SK-N-MC (cell line): ENCODE measurements around the gene ARID3C.

Experiments
- DNase-seq: peaks from one replicate; pipeline ENCODE4 v3.0.0-alpha.2; 2011; ENCODE audit warnings: low read depth, low spot score
- H3K27ac ChIP-seq: fragments of 200-600 bp; sonication (generic); 2 replicates; pipeline ENCODE4 v1.5.1; 2016; ENCODE audit warnings: mixed run types
- H3K36me3 ChIP-seq: fragments of 200-600 bp; sonication (generic); 2 replicates; pipeline ENCODE4 v1.6.1; 2017; ENCODE audit warnings: antibody characterized with exemption, low read length, mixed read lengths; ENCODE audit not compliant: insufficient read depth
- H3K4me3 ChIP-seq: fragments of 200-600 bp; sonication (generic); 2 replicates; pipeline ENCODE4 v1.5.1; 2016
- H3K9ac ChIP-seq: fragments of 200-600 bp; sonication (generic); 2 replicates; pipeline ENCODE4 v1.8.0; 2017; ENCODE audit warnings: mixed run types, mixed read lengths; ENCODE audit not compliant: insufficient read length
- H3K9me3 ChIP-seq: fragments of 200-600 bp; sonication (generic); 2 replicates; pipeline ENCODE4 v1.6.1; 2017; ENCODE audit warnings: low read depth, mild to moderate bottlenecking, antibody characterized with exemption, low read length, moderate library complexity, mixed read lengths
- EZH2 ChIP-seq: fragments of 200-600 bp; sonication (generic); IDR thresholded peaks from one replicate; pipeline ENCODE4 v1.6.1; 2017; ENCODE audit warnings: antibody characterized with exemption
- FOXP2 ChIP-seq: optimal IDR thresholded peaks from 2 replicates; pipeline ENCODE3; 2011; ENCODE audit warnings: mild to moderate bottlenecking, moderate library complexity; ENCODE audit not compliant: insufficient read depth; ENCODE audit errors: extremely low read length, control extremely low read depth
- POLR2AphosphoS5 ChIP-seq: IDR thresholded peaks from 2 replicates; pipeline ENCODE4 v1.6.1; 2012; ENCODE audit warnings: mild to moderate bottlenecking, low read depth, low read length, borderline replicate concordance

ARID3C gene

GRCh38 chr9:34654323-34655051 lies 25.6 kb upstream of the ARID3C start:
- H3K27ac ChIP-seq: peak overlapping the region; percentile 98
- no peaks in the 10 kb centered on the region for H3K9me3 ChIP-seq
- peak overlapping the region; percentile 78 for H3K9ac ChIP-seq
- peak overlapping the region; percentile 81 for H3K4me3 ChIP-seq
- H3K36me3 ChIP-seq: peaks cover 8% of the 10 kb centered on the region; the same call in 1 of the 2 replicates
- TF ChIP-seq FOXP2: no peak
- TF ChIP-seq POLR2AphosphoS5: no peak
- no peak for TF ChIP-seq EZH2
- no peak for DNase-seq

- DNase-seq: no peak
- H3K27ac ChIP-seq: peak overlapping the region; percentile 98
- H3K36me3 ChIP-seq: peaks cover 18% of the 10 kb centered on the region; the same call in 1 of the 2 replicates
- H3K4me3 ChIP-seq: peak overlapping the region; percentile 81
- H3K9ac ChIP-seq: peak overlapping the region; percentile 78
- no peak for TF ChIP-seq EZH2
- TF ChIP-seq POLR2AphosphoS5: peak; percentile 84
- H3K9me3 ChIP-seq: no peaks in the 10 kb centered on the region
Observed at GRCh38 chr9:34653151-34654072, 24.5 kb upstream of the ARID3C start.

- TF ChIP-seq FOXP2 (no peak), POLR2AphosphoS5 (no peak), EZH2 (no peak)
- no peak for DNase-seq
- H3K27ac ChIP-seq: peak overlapping the region; percentile 98
- no peaks in the 10 kb centered on the region for H3K9me3 ChIP-seq
- H3K9ac ChIP-seq: peak overlapping the region; percentile 78
- peak overlapping the region; percentile 81 for H3K4me3 ChIP-seq
- peaks cover 20% of the 10 kb centered on the region; the same call in 1 of the 2 replicates for H3K36me3 ChIP-seq
Observed at GRCh38 chr9:34652602-34653000, 23.7 kb upstream of the ARID3C start.

GRCh38 chr9:34651876-34652601 lies 23.2 kb upstream of the ARID3C start, which contains the start of gene IL11RA:
TSS of gene IL11RA (plus strand) at chr9:34652185. CDS start at chr9:34655218, 3,033 bp downstream.
- H3K4me3 ChIP-seq: peak within 1 kb of the TSS; percentile 81
- no peak for DNase-seq
- peak within 1 kb of the TSS; percentile 78 for H3K9ac ChIP-seq

GRCh38 chr9:34651321-34651720 lies 22.5 kb upstream of the ARID3C start:
- no peak overlapping the region for H3K27ac ChIP-seq
- DNase-seq: no peak
- no peaks in the 10 kb centered on the region for H3K9me3 ChIP-seq
- H3K4me3 ChIP-seq: no peak overlapping the region
- H3K9ac ChIP-seq: no peak overlapping the region
- peaks cover 20% of the 10 kb centered on the region; the same call in 1 of the 2 replicates for H3K36me3 ChIP-seq
- no peak for TF ChIP-seq EZH2

More at GRCh38 chr9:34651876-34652601, 23.2 kb upstream of the ARID3C start, which contains the start of gene IL11RA:
- H3K9me3 ChIP-seq: no peaks in the 10 kb centered on the region
- peaks cover 20% of the 10 kb centered on the region; the same call in 1 of the 2 replicates for H3K36me3 ChIP-seq
- TF ChIP-seq EZH2: no peak
- TF ChIP-seq FOXP2: no peak
- peak within 1 kb of the TSS; percentile 98 for H3K27ac ChIP-seq

GRCh38 chr9:34650816-34651215 lies 21.9 kb upstream of the ARID3C start:
- no peak overlapping the region for H3K4me3 ChIP-seq
- peaks cover 20% of the 10 kb centered on the region; the same call in 1 of the 2 replicates for H3K36me3 ChIP-seq
- H3K9me3 ChIP-seq: no peaks in the 10 kb centered on the region
- H3K9ac ChIP-seq: no peak overlapping the region
- H3K27ac ChIP-seq: peak overlapping the region; percentile 61; the same call in 1 of the 2 replicates
- no peak for DNase-seq
- TF ChIP-seq POLR2AphosphoS5: no peak
- TF ChIP-seq EZH2: no peak
- no peak for TF ChIP-seq FOXP2

- Histone ChIP-seq H3K9ac (no peak overlapping the region), H3K36me3 (peaks cover 20% of the 10 kb centered on the region; the same call in 1 of the 2 replicates), H3K27ac (no peak overlapping the region), H3K9me3 (no peaks in the 10 kb centered on the region), H3K4me3 (no peak overlapping the region)
- no peak for DNase-seq
- no peak for TF ChIP-seq FOXP2
- TF ChIP-seq EZH2: no peak
- no peak for TF ChIP-seq POLR2AphosphoS5
Observed at GRCh38 chr9:34648673-34649072, 19.8 kb upstream of the ARID3C start.

GRCh38 chr9:34647651-34648050 lies 18.8 kb upstream of the ARID3C start:
- DNase-seq: no peak
- no peaks in the 10 kb centered on the region for H3K9me3 ChIP-seq
- TF ChIP-seq FOXP2 (no peak), POLR2AphosphoS5 (no peak), EZH2 (no peak)
- peak overlapping the region; percentile 90 for H3K4me3 ChIP-seq
- H3K27ac ChIP-seq: no peak overlapping the region
- H3K9ac ChIP-seq: peak overlapping the region; percentile 80
- H3K36me3 ChIP-seq: peaks cover 20% of the 10 kb centered on the region; the same call in 1 of the 2 replicates
